Keratinocyte (primary cell): Measurements from ENCODE around the gene ODAM. TPM values are rescaled to one million over a fixed set of nuclear protein-coding genes. Genes with fewer than 3 reads are reported as not detected.

Source experiments
- DNase-seq: peaks from one replicate; pipeline ENCODE4 v3.0.0-alpha.2; 2011; ENCODE audit warnings: low read depth, missing footprints, low spot score
- FAIRE-seq: peaks from 2 replicates; lab custom pipeline; 2011; peaks lifted over from hg19 to GRCh38; lab: Jason Lieb, UNC
- H2AFZ ChIP-seq: 2 replicates; pipeline ENCODE4 v1.6.0; 2012; ENCODE audit warnings: low read length, control low read depth, inconsistent platforms; ENCODE audit not compliant: control insufficient read depth
- H3K27ac ChIP-seq: 2 replicates; pipeline ENCODE4 v1.5.1; 2011; ENCODE audit warnings: low read length; ENCODE audit not compliant: control insufficient read depth, insufficient read depth
- H3K27me3 ChIP-seq: 3 replicates; pipeline ENCODE4 v1.6.0; 2011; ENCODE audit warnings: low read length; ENCODE audit not compliant: control insufficient read depth, insufficient read depth; ENCODE audit errors: extremely low read depth
- H3K36me3 ChIP-seq, 2 experiments: 2 replicates in 1 of 2; 3 replicates in 1 of 2; pipeline ENCODE4 v1.5.1; 2011; ENCODE audit warnings: low read length in 2 of 2, mild to moderate bottlenecking in 1 of 2; ENCODE audit not compliant: control insufficient read depth in 2 of 2, insufficient read depth in 2 of 2; ENCODE audit errors: extremely low read depth in 1 of 2
- H3K4me1 ChIP-seq: 3 replicates; pipeline ENCODE4 v1.5.1; 2011; ENCODE audit warnings: low read length; ENCODE audit not compliant: control insufficient read depth, insufficient read depth; ENCODE audit errors: extremely low read depth
- H3K4me2 ChIP-seq: 3 replicates; pipeline ENCODE4 v1.6.0; 2011; ENCODE audit warnings: low read depth, low read length; ENCODE audit not compliant: control insufficient read depth, insufficient read depth; ENCODE audit errors: extremely low read depth
- H3K4me3 ChIP-seq, 3 experiments: fragments of 200-600 bp in 1 of 3; sonication (generic) in 1 of 3; 2 replicates in 2 of 3; 3 replicates in 1 of 3; pipeline ENCODE4 v1.5.1; 2011 to 2016; ENCODE audit warnings: low read length in 3 of 3, mild to moderate bottlenecking in 3 of 3, control low read depth in 2 of 3, inconsistent platforms in 1 of 3, low read depth in 1 of 3, mixed read lengths in 1 of 3, mixed run types in 1 of 3, moderate library complexity in 1 of 3; ENCODE audit not compliant: control insufficient read depth in 2 of 3, insufficient read depth in 2 of 3; ENCODE audit errors: extremely low read depth in 1 of 3
- H3K79me2 ChIP-seq: 2 replicates; pipeline ENCODE4 v1.6.0; 2012; ENCODE audit warnings: low read length; ENCODE audit not compliant: control insufficient read depth, insufficient read depth
- H3K9ac ChIP-seq: 3 replicates; pipeline ENCODE4 v1.6.0; 2011; ENCODE audit warnings: low read length; ENCODE audit not compliant: control insufficient read depth, insufficient read depth; ENCODE audit errors: extremely low read depth
- H3K9me1 ChIP-seq: 3 replicates; pipeline ENCODE4 v1.6.0; 2011; ENCODE audit warnings: low read length; ENCODE audit not compliant: control insufficient read depth, insufficient read depth; ENCODE audit errors: extremely low read depth
- H3K9me3 ChIP-seq: 2 replicates; pipeline ENCODE4 v1.5.1; 2012; ENCODE audit warnings: low read depth, low read length; ENCODE audit not compliant: control insufficient read depth
- H4K20me1 ChIP-seq: 3 replicates; pipeline ENCODE4 v1.6.0; 2011; ENCODE audit warnings: low read length; ENCODE audit not compliant: control insufficient read depth, insufficient read depth; ENCODE audit errors: extremely low read depth
- EZH2 ChIP-seq: IDR thresholded peaks from one replicate; pipeline ENCODE4 v1.6.1; 2012; ENCODE audit warnings: inconsistent platforms, mild to moderate bottlenecking, low read length, moderate library complexity
- dilution Hi-C: fragments of 300-500 bp; cut with MboI; formaldehyde crosslinking; loops from one replicate; pipeline ENCODE4 v1.7.0; 2020; ENCODE audit warnings: low sequenced_read_pairs; ENCODE audit not compliant: extremely low pct_ligation_motif_present
- polyA plus RNA-seq, 5 experiments: library from polyadenylated mRNA; depleted of rRNA in 3 of 5; stranded (reverse) in 3 of 5; stranded (forward) in 1 of 5; unstranded in 1 of 5; fragments of >200 nt; gene quantifications; 1 replicate in 1 of 5; 2 replicates in 3 of 5; 3 replicates in 1 of 5; pipeline versions ENCODE4 v1.2.1 to v1.2.3, GENCODE V29; 2011 to 2012; ENCODE audit warnings: missing spikeins in 2 of 5, low read depth in 1 of 5, low replicate concordance in 1 of 5
- TF ChIP-seq, protein P1 (sequence below), 3 experiments: IDR thresholded peaks in 1 of 3; conservative IDR thresholded peaks in 1 of 3; optimal IDR thresholded peaks in 1 of 3; 2 replicates in 2 of 3; 3 replicates in 1 of 3; pipeline versions ENCODE3 to v1.5.1; 2011; ENCODE audit warnings: low read length in 3 of 3, mild to moderate bottlenecking in 3 of 3, moderate library complexity in 2 of 3, control low read depth in 1 of 3, inconsistent platforms in 1 of 3; ENCODE audit not compliant: insufficient read depth in 2 of 3; ENCODE audit errors: extremely low read depth in 1 of 3

Gene ODAM
- polyA plus RNA-seq, 1 donor (not counting 4 experiments of a cell fraction or from before 2014, with no cell fraction given): not detected

DNA sequence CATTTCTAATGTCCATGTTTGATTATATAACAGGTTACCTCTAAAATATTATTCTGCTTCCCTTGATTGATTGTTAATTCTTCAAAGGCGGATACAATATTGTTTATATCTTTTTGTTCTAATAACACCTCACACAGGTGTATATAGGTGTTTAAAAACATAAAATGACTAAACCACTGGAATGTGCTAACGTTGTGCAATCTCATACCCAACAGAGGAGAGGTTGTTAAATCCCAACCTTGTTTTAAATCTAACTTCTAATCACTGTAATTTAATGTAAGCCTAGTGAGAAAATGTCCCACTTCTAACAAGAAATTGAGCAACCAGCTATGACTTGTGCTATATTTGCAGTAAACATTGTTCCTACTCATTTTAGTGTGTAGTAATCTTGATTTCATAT, 1.3 kb downstream of the ODAM start:
- H3K27me3 ChIP-seq: no peaks in the 10 kb centered on the region
- FAIRE-seq (no peak), DNase-seq (no peak)
- H3K4me3 ChIP-seq: no peak overlapping the region
- H3K9ac ChIP-seq: no peak overlapping the region
- no peaks in the 10 kb centered on the region for H3K9me3 ChIP-seq
- H3K4me1 ChIP-seq: no peaks in the 10 kb centered on the region
- no peaks in the 10 kb centered on the region for H4K20me1 ChIP-seq
- dilution Hi-C loops: no loop called here
- TF ChIP-seq, protein P1, sequence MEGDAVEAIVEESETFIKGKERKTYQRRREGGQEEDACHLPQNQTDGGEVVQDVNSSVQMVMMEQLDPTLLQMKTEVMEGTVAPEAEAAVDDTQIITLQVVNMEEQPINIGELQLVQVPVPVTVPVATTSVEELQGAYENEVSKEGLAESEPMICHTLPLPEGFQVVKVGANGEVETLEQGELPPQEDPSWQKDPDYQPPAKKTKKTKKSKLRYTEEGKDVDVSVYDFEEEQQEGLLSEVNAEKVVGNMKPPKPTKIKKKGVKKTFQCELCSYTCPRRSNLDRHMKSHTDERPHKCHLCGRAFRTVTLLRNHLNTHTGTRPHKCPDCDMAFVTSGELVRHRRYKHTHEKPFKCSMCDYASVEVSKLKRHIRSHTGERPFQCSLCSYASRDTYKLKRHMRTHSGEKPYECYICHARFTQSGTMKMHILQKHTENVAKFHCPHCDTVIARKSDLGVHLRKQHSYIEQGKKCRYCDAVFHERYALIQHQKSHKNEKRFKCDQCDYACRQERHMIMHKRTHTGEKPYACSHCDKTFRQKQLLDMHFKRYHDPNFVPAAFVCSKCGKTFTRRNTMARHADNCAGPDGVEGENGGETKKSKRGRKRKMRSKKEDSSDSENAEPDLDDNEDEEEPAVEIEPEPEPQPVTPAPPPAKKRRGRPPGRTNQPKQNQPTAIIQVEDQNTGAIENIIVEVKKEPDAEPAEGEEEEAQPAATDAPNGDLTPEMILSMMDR (optimal IDR thresholded peaks at IDR 0.05 in 1 of 3, IDR thresholded peaks at IDR 0.05 in 1 of 3, conservative IDR thresholded peaks at IDR 0.05 in 1 of 3; ENCODE audit: extremely low read depth in 1 of 3, insufficient read depth in 2 of 3, low read length in 3 of 3): no peak
- TF ChIP-seq EZH2: no peak
- no peaks in the 10 kb centered on the region for H3K9me1 ChIP-seq
- H3K4me2 ChIP-seq: no peak overlapping the region
- H3K79me2 ChIP-seq: no peaks in the 10 kb centered on the region
- H3K27ac ChIP-seq: no peak overlapping the region
- H2AFZ ChIP-seq: no peak overlapping the region
- no peaks in the 10 kb centered on the region for H3K36me3 ChIP-seq

DNA sequence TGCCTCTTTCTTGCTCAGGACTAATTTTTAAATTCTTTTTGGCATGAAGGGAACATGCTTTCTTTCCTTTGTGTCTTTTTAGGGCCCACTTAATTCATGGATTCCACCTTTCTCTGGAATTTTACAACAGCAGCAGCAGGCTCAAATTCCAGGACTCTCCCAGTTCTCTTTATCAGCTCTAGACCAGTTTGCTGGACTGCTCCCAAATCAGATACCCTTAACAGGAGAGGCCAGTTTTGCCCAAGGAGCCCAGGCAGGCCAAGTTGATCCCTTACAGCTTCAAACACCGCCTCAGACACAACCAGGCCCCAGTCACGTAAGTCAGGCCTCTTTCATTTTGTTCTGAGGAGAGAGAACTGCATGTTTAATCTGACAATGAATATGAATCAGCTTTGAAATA, 2.3 kb downstream of the ODAM start:
- Histone ChIP-seq H3K4me3 (no peak overlapping the region), H3K27me3 (no peaks in the 10 kb centered on the region), H3K4me2 (no peak overlapping the region), H3K9me1 (no peaks in the 10 kb centered on the region), H3K4me1 (no peaks in the 10 kb centered on the region), H3K9me3 (no peaks in the 10 kb centered on the region), H2AFZ (no peak overlapping the region), H4K20me1 (no peaks in the 10 kb centered on the region), H3K9ac (no peak overlapping the region), H3K79me2 (no peaks in the 10 kb centered on the region), H3K36me3 (no peaks in the 10 kb centered on the region), H3K27ac (no peak overlapping the region)
- no peak for TF ChIP-seq EZH2
- TF ChIP-seq, protein P1 (optimal IDR thresholded peaks at IDR 0.05 in 1 of 3, IDR thresholded peaks at IDR 0.05 in 1 of 3, conservative IDR thresholded peaks at IDR 0.05 in 1 of 3; ENCODE audit: extremely low read depth in 1 of 3, insufficient read depth in 2 of 3, low read length in 3 of 3): no peak
- DNase-seq (no peak), FAIRE-seq (no peak)
- dilution Hi-C loops: no loop called here
